ENCODE data around the gene YEATS4.
A peak's percentile ranks its signal among the peaks of the same experiment; 100 is the strongest.

YEATS4 gene

GRCh38 chr12:69412655-69413054 lies 53.1 kb downstream of the YEATS4 start:
- H3K27ac Mint-ChIP-seq: no peak overlapping the region
- H3K27me3 Mint-ChIP-seq (ENCODE audit: low read depth): no peaks in the 10 kb centered on the region
- peaks cover 8% of the 10 kb centered on the region for H3K36me3 Mint-ChIP-seq (ENCODE audit: low read depth)
- TF ChIP-seq CTCF (IDR thresholded peaks at IDR 0.05; ENCODE audit: unreplicated experiment in 3 of 3): no peak
- no peak overlapping the region for H3K4me3 Mint-ChIP-seq
- H3K9me3 Mint-ChIP-seq: no peaks in the 10 kb centered on the region
- H3K4me1 Mint-ChIP-seq: peaks cover 14% of the 10 kb centered on the region

- Mint-ChIP-seq H3K27ac (peak overlapping the region; percentile 63 to 82 (median 76)), H3K4me3 (no peak overlapping the region), H3K9me3 (no peaks in the 10 kb centered on the region), H3K4me1 (peaks cover 14% of the 10 kb centered on the region), H3K27me3 (ENCODE audit: low read depth) (peaks cover 3% of the 10 kb centered on the region), H3K36me3 (ENCODE audit: low read depth) (peaks cover 5% of the 10 kb centered on the region)
- TF ChIP-seq CTCF (IDR thresholded peaks at IDR 0.05; ENCODE audit: unreplicated experiment in 3 of 3): peak; percentile 75 to 80 (median 77)
These were observed 56.1 kb downstream of the YEATS4 start for GRCh38 chr12:69415471-69416275.

GRCh38 chr12:69417231-69417630 lies 57.7 kb downstream of the YEATS4 start:
- Mint-ChIP-seq H3K4me3 (no peak overlapping the region), H3K27me3 (ENCODE audit: low read depth) (peaks cover 3% of the 10 kb centered on the region), H3K9me3 (no peaks in the 10 kb centered on the region), H3K36me3 (ENCODE audit: low read depth) (no peaks in the 10 kb centered on the region), H3K27ac (no peak overlapping the region), H3K4me1 (peaks cover 14% of the 10 kb centered on the region)
- no peak for TF ChIP-seq CTCF (IDR thresholded peaks at IDR 0.05; ENCODE audit: unreplicated experiment in 3 of 3)

- no peak for TF ChIP-seq CTCF (IDR thresholded peaks at IDR 0.05; ENCODE audit: unreplicated experiment in 3 of 3)
These were observed 58.2 kb downstream of the YEATS4 start for GRCh38 chr12:69417741-69418167.

GRCh38 chr12:69419701-69420100 lies 60.2 kb downstream of the YEATS4 start:
- Mint-ChIP-seq H3K27ac (no peak overlapping the region), H3K36me3 (ENCODE audit: low read depth) (no peaks in the 10 kb centered on the region), H3K4me1 (peaks cover 14% of the 10 kb centered on the region), H3K9me3 (no peaks in the 10 kb centered on the region), H3K4me3 (no peak overlapping the region), H3K27me3 (ENCODE audit: low read depth) (peaks cover 3% of the 10 kb centered on the region)
- no peak for TF ChIP-seq CTCF (IDR thresholded peaks at IDR 0.05; ENCODE audit: unreplicated experiment in 3 of 3)

More at GRCh38 chr12:69417741-69418167, 58.2 kb downstream of the YEATS4 start:
- no peaks in the 10 kb centered on the region for H3K9me3 Mint-ChIP-seq
- H3K4me3 Mint-ChIP-seq: no peak overlapping the region
- H3K27ac Mint-ChIP-seq: no peak overlapping the region
- peaks cover 3% of the 10 kb centered on the region for H3K27me3 Mint-ChIP-seq (ENCODE audit: low read depth)
- H3K36me3 Mint-ChIP-seq (ENCODE audit: low read depth): no peaks in the 10 kb centered on the region
- H3K4me1 Mint-ChIP-seq: peaks cover 14% of the 10 kb centered on the region

GRCh38 chr12:69421548-69421947 lies 62.0 kb downstream of the YEATS4 start:
- H3K27me3 Mint-ChIP-seq (ENCODE audit: low read depth): peaks cover 3% of the 10 kb centered on the region

More at GRCh38 chr12:69421548-69421947, 62.0 kb downstream of the YEATS4 start:
- Mint-ChIP-seq H3K9me3 (no peaks in the 10 kb centered on the region), H3K27ac (no peak overlapping the region), H3K36me3 (ENCODE audit: low read depth) (peaks cover 3% of the 10 kb centered on the region), H3K4me3 (no peak overlapping the region), H3K4me1 (peaks cover under 1% of the 10 kb centered on the region)
- no peak for TF ChIP-seq CTCF (IDR thresholded peaks at IDR 0.05; ENCODE audit: unreplicated experiment in 3 of 3)
